ENCODE data around the gene YIF1B.

Gene YIF1B

DNA sequence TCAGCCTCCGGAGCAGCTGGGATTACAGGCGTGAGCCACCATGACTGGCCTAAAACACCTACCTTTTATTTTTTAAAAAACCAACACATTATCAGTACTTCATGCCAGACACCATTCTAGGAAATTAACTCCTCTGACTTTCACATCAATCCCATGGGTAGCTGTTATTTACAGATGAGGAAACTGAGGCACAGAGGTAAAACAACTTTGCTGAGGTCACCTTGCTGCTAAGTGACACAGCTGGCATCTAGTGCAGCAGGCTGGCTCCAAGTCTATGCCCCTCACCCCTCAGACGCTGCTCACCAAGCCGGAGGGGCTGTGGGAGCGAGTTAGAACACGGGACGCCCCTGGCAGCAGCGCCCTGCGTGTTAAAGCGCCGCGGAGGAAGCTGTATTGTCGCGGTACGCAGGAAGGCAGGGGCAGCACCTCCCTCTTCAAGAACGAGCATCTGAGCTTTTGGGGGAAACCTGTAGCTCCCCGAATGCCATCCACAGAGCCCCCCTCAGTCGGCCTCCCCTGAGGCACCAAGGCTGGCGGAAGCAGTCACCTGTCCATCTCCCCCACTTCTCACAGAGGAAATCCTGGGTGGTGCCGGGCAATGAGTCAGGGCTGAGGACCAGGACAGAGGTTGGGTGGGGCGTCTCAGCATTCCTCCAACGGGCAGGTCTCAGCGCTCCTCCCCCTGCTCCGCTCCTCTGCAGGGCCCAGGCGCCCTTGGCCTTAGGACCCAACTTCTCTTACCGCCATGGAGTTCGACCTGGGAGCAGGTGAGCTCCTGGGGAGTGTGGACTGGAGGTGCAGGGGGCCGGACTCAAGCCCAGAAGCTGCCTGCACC lies 12.0 kb downstream of the YIF1B start, which contains the start of gene C19orf33:
C19orf33 (plus strand) TSS at position 735 of the 835 bp plus-strand sequence; CDS start at position 746, 11 bp downstream.
- DNase-seq, result no peak

DNA sequence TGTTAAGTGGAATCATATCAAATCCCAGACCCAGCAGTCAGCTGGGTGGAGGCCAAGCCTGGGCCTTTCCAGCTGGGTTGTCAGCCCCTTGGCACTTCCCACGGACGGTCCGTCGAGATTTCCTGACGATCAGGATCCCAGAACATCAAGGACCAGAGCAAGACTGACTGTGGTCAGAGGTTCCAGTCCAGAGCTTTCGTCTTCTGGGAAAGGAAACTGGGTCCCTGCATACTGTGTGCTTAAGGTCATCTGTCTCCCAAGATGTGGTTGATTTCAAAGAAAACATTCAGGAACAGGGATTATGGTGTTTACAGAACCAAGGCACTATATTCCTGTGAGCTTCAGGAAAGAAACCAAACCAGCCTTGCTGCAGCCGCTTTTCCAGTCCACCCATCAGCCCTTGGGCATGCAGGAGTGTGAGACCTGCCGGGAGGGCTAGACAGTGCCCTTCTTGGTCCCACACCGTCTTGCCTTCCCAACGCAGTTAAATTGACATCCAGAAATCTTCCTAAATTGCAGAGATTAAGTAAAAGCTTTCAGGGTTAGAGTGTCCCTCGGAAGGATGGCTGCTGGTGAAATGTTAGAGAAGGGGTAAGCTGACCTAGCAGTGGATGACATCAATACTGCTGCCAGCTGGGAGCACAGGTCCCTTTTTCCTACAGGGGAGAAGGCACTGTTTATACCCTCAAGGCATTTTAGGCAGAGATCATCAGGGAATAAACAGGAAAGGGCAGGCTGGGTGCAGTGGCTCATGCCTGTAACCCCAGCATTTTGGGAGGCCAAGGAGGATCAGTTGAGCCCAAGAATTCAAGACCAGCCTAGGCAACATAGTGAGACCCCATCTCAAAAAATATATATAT lies 16.7 kb downstream of the YIF1B start:
- no peak for DNase-seq

- no peak for DNase-seq
These were observed 21.7 kb downstream of the YIF1B start for GRCh38 chr19:38294090-38294489.

- DNase-seq, result no peak
These were observed 22.5 kb downstream of the YIF1B start for GRCh38 chr19:38293281-38293680.

- DNase-seq, result no peak
These were observed 23.9 kb downstream of the YIF1B start for GRCh38 chr19:38291855-38292254.

GRCh38 chr19:38290631-38291147 lies 25.1 kb downstream of the YIF1B start:
- no peak for DNase-seq

DNA sequence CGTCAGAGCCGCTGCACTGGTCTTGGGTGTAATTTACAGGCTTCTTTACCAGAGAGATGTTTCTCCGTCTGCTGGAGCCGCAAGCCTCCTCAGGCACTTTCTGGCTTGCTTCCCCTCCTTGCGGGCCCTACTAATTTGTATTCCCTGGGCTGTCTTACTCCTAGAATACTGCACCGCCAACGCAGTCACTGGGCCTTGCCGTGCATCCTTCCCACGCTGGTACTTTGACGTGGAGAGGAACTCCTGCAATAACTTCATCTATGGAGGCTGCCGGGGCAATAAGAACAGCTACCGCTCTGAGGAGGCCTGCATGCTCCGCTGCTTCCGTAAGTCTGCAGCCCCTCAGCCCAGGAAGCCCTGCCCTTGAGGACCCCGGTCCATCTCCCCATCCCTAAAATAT lies 25.8 kb downstream of the YIF1B start:
- DNase-seq, result no peak

DNA sequence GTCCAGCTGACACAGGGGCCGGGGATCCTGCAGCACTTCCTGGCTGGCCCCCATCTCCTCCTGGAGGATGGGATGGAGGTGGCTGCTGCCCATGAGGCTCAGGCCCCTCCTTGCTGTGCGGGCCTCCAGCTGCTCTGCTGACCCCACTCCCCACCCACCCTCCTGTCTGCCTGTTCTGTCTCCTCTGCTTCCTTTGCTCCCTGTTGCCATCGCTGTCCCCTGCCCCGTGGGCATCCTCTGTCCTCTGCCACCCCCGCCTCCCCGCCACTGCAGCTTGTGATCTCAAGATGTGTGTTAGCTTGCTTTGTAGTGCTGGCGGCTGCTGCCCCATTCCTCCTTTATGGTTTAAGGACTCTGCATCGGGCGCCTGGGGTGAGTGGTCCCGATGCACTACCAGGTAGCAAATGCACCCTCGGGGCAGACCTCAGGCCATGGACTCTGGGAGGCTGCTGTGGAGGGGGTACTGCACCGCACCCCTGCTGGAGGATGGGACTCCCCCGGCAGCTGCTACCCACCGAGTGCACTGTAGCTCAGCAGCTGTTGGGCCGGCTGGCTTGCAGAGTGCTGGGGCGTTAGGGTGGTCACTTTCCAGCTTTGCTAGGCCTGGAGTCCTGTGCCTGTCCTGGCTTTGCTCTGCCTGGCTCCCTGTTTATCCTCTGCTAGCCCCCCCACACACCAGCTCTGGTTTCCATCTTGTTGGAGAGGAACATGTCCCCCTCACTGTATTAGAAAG lies 27.5 kb downstream of the YIF1B start:
- DNase-seq, result no peak

DNA sequence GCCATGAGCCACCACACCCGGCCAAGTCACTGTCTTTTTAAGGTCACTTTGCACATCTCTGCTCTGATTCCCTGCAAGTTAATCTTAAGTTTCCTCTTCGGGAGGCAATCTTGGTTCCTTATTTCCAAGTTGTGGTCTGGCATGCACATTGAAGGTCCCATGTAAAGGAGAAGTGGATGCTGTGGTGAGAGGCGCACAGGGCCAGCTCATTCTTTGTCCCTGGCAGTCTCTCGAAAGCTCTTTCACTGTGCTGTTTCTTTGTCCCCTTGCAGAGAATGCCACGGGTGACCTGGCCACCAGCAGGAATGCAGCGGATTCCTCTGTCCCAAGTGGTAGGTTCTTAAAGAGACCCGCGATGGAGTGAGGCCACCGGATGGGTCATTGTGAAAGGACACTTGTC lies 28.1 kb downstream of the YIF1B start:
- no peak for DNase-seq

DNA sequence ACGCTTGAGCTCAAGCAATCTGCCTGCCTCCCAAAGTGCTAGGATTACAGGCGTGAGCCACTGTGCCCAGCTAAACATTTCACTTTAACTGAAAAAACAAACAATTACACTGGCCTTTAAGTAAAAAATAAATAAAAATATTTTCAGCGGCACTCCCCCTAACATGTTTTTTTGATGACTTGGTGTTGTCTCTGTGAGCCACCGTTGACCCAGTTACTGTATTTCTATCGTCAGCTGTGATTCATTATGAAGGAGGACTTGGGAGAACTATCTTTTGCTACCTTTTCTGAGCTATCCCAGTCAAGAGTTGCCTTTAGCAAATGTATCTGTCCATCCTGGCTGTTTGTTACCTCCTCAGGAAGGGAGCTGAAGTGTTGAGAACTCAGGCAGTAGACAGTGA lies 30.2 kb downstream of the YIF1B start:
- DNase-seq, result no peak

DNA sequence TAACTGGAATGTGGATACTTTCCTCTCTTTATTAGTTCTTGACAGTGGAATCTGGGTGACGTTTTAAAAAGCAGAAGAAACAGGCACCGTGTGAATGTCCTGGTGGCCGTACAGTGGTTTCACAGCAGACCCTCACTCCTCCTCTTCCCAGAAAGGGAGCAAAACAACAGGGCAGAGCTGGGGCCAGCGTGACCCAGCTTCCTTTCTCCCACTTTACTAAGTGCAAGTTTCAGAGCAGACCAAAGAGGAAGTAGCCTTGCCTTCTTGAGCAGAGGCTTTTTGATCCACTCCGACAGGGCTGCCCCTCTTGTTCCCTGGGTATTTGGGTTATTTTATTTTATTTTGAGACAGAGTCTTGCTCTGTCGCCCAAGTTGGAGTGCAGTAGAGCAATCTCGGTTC lies 31.3 kb downstream of the YIF1B start:
- no peak for DNase-seq

- DNase-seq, result no peak
These were observed 32.5 kb downstream of the YIF1B start for GRCh38 chr19:38283271-38283670.

GRCh38 chr19:38281811-38282566 lies 33.8 kb downstream of the YIF1B start:
- no peak for DNase-seq

DNA sequence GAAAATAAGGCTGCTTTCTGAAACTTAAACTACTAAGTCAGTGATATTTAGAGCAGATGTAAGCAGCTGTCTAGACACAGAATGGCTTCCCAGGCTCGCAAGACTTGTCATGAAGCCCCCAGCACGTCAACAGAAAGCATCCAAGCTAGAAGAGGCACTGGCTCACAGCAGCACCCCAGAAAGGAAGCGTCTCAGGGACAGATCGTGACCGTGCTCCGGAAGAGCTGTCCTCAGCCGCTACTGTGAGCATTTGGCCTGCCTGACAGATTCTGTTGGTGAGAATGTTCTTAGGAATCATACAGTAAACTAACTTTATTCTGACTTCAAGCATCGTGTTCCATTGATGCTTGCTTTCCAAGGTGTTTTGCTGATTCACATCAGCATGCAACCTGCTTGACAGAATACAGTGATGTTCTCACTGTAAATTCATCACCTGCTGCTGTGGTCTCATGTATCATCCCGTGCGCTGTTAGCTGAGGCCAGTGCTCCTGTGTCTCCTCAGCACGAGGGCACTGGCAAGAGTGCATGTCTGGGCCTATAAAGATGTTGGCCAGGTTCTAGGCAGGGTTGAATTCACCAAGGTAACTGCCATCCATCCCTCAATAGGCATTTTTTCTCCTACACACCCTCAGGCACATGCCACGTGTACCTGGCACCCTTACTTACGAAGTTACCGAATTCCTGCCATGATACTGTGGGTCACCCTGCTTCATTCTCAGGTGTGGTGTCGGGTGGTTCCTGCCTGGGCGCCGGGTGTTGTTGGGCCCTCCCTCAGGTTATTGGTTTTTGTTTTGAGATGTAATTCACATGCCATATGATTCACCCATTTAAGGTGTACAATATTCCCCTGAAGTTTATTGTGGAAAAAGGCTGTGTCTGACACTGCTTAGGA lies 35.5 kb downstream of the YIF1B start:
- DNase-seq, result no peak

DNA sequence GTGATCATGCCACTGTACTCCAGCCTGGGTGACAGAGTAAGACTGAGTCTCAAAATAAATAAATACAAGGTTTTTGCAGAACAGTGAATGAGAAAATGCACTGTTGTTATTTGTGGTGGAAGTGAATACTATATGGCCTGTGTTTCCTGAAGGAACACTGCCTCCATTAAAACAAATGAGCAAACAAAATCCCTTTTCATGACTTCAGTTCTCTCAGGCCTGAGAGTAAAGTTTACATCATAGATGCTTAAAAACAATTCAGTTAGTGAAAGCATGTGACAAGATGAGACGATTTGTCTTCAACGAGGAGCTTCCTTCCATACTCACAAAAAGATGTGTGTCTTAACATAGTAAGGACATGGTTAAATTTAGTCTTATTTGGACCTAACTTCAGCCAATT lies 37.0 kb downstream of the YIF1B start:
- DNase-seq, result no peak

GRCh38 chr19:38277969-38278680 lies 37.6 kb downstream of the YIF1B start:
- DNase-seq, result no peak

GRCh38 chr19:38277549-38277948 lies 38.2 kb downstream of the YIF1B start:
- no peak for DNase-seq

DNA sequence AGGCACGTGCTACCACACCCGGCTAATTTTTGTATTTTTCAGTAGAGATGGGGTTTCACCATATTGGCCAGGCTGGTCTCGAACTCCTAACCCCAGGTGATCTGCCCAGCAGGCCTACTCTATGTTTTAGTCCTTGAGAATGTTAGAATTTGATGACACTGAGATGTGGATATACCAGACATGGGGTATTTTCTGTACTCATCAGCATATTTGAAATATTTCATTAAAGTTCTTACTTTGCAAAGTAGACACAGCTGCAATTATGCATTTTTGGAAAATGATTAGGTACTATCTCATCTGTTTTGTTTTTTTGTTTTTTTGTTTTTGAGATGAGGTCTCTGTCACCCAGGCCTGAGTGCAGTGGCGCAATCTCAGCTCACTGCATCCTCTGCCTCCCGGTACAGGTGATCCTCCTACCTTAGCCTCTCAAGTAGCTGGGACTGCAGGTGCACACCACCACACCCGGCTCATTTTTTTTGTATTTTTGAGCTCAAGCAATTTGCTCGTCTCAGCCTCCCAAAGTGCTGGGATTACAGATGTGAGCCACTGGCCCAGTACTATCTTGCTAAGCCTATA lies 38.7 kb downstream of the YIF1B start:
- no peak for DNase-seq

GRCh38 chr19:38274739-38275138 lies 41.0 kb downstream of the YIF1B start:
- DNase-seq, result no peak

DNA sequence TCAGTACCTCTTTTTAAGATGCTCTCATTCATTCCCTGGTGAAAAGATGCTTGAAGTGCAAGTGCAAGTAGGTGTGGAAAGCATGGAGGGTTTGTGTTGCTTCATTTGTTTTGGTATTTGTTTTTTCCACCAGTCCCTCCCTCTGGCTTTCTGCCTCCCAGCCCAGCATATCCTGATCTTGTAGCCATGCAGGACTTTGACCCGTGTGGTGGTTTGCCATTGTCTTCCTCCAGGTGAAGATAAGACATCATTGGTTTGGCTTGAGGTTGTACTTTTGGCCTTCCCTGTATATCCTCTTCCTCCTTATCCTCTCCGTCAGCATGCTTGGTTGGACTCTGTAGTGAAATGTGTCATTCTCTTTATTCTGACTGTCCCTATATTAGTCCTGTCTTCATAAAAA lies 42.2 kb downstream of the YIF1B start:
- no peak for DNase-seq
